Kidney capillary endothelial cell (primary cell): ENCODE data around the gene E2F2.

ENCODE experiments used
- DNase-seq: peaks from one replicate; pipeline ENCODE4 v3.0.0-alpha.2; 2018; ENCODE audit warnings: low spot score

The E2F2 gene, protein sequence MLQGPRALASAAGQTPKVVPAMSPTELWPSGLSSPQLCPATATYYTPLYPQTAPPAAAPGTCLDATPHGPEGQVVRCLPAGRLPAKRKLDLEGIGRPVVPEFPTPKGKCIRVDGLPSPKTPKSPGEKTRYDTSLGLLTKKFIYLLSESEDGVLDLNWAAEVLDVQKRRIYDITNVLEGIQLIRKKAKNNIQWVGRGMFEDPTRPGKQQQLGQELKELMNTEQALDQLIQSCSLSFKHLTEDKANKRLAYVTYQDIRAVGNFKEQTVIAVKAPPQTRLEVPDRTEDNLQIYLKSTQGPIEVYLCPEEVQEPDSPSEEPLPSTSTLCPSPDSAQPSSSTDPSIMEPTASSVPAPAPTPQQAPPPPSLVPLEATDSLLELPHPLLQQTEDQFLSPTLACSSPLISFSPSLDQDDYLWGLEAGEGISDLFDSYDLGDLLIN

DNA sequence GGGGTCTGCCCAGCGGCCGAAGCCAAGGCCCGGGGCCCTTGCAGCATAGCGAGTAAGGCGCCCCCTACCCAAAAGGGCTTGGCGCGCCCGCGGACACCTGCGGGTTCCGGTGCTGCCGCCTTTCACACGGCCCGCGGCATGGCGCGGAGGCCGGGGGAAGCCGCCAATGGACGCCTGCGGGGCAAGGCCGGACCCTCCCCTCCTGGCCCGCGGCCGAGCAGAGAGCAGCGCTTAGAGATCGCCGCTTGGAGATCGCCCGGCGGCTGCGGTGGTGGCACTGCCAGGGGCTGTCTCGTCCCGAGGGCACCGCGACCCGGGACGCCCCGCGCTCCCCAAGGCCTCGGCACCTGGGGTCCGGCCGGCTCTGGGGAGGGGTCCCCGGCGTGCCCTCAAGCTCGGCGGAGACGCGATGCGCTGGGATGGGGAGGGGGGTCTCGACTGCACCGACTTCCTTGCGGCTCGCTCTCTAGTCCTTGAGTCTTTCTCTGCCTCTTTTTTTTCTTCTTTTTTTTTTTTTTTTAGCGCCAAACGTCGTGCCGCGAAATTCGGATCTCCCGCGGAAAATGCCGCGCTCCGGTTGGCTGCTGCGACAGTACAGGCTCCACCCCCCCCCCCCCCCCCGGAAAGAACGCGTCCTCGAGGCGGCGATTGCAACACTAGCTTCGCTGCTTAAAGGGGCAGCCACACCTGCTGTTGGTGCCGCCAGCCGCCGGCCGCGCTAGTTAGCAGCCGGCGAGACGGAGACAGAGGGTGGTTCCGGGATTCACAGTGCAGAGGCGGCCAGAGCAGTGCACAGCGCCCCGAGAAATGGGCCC, at the start of gene E2F2:
Gene E2F2 (minus strand): TSS at position 487 of the 815 bp plus-strand sequence. CDS start 440 bp downstream, at position 47.
- peak; percentile 63 for DNase-seq

DNA sequence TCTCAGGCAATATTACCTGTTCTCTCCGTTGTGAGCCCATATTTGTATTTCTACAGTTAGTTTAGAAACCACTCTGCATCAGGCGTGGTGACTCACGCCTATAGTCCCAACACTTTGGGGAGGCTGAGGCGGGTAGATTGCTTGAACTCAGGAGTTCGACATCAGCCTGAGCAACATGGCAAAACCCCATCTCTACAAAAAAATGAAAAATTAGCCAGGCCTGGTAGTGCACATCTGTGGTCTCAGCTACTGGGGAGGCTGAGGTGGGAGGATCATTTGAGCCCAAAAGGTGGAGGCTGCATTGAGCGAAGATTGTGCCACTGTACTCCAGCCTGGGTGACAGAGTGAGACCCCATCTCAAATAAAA, 47.9 kb upstream of the E2F2 start:
- no peak for DNase-seq

DNA sequence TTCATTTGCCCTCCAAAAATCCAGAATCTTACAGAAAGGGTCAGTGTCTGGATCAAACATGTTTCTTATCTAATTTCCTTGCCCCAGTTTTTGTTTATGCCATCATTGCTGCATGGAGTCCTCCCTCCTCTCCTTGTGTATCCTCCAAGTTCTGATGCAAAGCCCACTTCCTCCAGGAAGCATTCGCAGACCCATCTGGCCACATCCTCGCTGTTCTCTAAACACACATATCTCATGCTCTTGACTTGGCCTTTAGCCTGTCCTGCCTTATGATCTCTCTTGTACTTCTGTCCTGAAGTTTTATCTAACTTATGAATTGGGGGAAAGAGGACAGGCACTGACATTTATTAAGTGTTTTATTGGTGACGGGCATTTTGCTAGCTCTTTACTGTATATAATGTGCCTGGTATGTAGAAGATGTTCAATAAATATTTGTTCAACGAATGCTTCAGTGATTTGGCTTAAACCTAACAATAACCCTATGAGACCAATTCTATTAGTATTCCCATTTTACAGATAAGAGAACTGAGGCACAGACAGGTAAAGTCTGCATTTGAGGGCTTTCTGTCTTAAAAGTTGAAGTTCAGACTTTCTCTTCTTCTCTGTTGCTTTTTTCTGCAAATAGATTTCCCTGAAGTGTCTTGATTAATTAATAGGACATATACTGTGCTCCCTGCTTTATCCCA, 47.4 kb upstream of the E2F2 start:
- DNase-seq = no peak

DNA sequence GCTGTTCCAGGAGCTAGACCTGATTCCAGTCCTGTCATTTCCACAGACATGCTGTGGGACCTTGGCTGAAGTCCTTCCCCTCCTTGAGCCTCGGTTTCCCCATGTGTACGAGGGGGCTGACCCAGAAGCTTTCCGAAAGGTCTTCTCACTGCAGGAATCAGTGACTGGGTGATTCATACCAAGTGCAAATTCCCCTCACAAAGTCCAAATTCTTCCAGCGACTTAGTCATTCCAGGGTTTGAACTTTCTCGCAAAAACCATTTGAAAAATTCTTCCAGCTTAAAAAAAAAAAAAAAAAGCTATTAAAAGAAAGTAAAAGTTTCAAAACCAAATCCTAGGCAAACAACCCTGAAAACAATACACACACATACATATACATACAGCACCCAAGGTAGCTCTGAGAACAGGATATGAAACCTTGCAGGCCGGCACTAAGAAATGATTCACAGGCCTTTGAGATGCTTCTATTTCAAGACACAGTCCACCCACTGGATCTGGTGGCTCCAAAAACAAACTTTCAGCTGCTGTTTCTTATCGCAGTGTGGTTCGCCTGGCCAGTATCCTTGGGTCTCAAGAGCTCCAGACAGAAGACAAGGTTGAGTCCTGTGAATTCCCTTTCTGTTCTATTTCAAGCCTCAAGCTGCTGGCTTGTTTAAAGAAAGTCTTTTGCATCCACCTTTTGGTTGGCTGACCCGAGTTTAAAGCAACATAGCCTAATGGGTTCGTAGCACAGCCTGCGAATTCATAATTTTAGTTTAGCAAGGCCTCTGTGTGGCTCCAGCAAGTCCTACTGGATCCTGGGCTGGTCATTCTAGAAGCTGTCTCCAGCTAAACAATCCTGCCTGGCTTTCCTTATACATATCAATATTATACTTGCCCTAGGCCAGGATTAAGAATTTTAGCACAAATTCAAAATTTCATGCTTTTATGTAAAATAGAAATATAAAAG, 46.3 kb upstream of the E2F2 start:
- peak; percentile 94 for DNase-seq

DNA sequence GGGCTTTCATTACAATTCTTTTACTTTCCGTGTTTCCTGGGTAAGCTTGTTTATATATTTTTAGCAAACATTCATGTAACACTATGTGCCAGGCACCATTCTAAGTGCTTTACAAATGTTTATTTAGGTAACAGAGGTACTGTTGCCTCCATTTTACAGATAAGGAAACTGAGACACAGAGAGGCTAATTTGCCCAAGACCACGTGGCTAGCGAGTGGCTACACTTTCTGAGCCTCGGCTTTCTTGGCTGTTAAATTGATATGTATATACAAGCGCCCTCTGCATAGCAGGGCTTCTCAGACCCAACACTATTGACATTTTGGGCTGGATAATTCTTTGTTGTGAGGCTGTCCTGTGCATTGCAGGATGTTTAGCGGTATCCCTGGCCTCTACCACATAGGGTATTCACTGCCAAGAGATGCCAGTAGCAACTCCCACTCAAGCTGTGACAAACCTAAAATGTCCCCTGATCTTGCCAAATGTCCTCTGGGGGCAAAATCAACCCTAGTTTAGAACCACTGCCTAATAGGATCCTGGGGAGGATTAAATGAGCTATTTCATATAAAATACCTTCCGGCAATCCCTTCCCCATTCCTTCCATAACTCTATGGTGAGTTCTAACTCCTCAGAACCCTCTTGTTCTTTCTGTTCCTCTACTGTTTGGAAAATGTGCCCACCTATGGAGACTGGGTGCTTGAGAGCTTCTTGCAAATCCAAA, 45.5 kb upstream of the E2F2 start:
- no peak for DNase-seq

DNA sequence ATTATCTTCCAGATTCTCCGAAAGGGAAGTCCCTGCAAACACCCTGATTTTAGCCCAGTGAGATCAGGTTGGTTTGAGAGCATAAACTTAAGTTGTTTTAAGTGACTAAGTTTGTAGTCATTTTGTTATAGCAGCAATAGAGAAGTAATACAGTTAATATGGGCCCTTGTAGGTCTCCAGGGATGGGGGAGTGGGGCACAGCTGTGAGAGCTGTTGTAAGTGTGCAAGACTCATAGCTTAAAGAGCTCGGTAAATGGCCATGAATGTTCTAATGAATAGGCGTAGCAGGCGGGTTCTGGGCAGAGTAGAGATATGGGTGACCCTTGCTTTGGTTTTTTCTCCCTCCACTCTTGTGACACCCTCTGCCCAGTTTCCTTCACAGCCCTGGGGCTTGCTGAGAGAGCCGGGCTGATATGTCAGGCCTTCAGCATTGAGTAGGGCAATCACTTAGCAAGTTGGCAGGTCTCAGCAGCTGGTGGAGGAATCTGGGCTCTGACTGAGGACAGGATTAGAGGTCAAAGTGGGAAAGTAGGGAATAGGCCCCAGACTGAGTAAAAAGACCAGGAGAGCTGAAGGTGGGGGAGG, 44.3 kb upstream of the E2F2 start:
- DNase-seq = no peak

DNA sequence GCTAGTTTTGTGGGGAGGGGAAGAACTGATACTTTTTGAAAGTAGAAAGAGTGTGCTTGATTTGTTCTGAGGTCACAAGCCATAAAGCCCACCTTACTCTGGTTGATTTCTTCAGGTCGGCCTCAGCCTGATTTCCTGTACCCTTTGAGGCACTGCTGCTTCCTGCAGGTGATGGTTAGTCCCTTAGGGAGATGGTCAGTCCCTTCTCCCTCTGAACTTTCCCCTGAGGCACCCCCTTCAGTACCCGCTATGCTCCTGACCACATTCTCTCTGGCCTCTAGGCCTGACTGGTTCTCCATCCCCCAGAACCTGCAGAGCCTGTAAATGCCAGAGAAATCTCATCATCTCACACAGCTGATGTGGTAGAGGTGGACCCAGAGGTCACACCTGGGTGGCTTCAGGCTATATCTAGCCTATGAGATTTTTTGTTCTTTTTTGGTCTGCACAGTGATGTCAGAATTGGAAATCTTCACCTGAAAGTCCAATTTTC, 43.3 kb upstream of the E2F2 start:
- no peak for DNase-seq

DNA sequence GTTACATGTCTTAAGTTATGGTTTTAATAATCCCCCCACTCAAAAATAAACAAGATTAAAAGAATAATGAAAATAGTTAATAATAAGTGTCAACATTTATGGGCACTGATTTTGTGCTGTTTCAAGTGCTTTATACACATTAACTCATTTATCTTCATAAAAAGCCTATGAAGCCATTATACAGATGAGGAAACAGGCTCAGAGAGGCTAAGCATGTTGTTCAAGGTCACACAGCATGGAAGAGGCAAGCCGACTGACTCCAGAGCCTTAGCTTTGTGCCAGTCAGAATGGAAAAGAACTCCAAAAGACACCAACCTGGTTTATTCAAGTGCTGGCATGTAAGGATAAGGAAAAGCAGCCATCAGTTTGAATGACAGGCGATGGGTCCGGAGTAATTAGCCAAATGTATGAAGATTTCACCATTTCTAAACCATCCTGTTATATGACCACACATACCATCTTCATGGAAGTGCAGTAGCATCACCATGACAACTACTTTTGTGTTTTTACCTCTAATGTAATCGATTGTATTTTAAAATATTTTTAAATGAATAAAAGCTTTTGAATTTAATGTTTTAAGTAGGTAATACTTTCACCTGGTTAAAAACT, 42.6 kb upstream of the E2F2 start:
- DNase-seq = no peak

DNA sequence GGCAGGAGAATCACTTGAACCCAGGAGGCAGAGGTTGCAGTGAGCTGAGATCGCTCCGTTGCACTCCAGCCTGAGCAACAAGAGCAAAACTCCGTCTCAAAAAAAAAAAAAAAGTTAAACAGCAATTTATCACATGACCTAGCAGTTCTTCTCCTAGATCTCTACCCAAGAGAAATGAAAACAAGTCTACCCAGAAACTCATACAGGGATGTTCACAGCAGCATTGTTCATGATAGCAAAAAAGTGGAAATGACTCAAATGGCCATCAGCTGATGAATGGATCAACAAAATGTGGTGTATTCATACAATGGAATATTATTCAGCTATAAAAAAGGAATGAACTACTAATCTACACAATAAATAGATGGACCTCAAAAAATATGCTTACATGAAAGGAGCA, 40.4 kb upstream of the E2F2 start:
- DNase-seq = no peak

DNA sequence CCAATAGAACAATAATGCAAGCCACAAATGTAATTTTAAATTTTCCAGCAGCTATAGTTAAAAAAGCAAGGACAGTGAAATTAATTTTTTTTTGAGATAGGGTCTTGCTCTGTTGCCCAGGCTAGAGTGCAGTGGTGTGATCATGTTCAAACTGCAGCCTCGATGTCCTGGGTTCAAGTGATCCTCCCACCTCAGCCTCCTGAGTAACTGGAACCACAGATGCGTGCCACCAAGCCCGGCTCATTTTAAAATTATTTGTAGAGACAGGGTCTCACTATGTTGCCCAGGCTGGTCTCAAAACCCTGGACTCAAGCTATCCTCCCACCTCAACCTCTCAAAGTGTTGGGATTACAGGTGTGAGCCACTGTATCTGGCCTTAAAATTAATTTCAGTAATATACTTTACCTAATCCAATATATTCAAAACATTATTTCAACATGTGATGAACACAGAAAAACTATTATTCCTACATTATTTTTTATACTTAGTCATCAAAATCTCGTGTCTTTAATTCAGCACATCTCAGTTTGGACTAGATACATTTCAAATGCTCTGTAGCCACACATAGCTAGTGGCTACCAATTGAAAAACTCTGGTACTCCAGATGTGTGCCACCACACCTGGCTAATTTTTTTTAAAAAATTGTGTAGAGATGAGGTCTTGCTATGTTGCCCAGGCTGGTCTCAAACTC, 39.1 kb upstream of the E2F2 start:
- DNase-seq = no peak

DNA sequence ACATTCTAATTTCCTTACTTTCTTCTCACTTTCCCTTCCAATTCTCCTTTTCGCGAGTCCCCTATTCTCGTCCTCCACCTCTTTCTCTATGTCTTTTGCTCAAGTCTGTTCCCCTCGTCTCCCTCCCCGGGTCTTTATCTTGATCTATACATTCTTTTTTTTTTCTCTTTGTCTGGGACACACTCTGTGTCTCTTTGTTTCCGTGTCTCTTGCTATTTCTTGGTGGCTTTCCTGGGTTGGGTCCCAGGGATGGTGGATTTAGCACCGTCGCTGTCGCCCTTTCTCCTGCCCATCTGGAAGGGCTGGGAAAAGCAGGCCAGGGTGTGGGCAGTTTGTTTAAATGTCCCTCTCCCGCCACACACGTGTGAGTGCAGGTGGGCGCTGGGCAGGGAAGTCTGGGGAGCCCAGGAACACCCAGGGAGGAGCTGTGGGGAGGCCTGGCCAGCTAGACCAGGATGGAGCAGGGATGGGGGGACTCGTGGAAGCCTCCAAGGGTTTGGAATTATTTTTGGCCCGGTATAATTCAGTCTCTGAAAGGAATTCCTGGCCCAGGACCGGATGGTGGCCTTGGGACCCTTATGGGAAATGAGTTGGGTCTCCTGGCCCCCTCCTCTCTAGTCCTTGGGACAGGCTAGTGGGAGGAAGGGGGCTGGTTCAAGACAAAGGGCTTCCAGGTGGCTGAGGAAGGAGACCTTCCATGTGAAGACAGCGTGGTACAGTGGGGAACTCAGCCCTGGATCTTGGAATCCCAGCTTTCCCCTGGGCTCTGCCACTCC, 37.8 kb upstream of the E2F2 start:
- no peak for DNase-seq

DNA sequence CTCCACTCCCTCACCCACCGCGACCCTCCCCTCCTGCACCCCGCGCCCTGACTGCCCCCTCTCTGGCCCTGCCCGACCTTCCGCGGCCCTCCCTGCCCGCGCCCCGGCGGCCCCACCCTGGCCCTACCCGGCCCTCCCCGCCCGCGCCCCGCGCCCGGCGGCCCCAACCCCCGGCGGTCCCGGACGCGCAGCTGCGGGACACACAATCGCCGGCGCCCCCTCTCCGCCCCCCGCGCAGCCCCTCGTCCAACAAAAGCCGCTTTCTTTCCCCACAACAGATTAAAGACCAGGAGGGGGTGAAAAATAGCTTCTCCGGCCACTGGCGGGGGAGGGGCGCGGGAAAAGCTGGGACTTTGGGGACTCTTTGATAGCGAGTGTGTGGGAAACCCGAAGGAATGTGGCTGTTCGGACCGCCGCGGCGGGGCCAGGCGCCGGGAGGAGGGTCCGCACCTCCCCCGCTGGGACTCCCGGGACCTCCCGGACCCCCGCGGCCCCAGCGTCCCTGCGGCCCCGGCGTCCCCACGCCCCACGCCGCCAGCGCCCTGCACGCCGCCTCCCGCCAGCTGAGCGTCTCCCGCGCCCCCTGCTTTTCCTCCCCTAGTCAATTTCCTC, 37.1 kb upstream of the E2F2 start:
- no peak for DNase-seq

DNA sequence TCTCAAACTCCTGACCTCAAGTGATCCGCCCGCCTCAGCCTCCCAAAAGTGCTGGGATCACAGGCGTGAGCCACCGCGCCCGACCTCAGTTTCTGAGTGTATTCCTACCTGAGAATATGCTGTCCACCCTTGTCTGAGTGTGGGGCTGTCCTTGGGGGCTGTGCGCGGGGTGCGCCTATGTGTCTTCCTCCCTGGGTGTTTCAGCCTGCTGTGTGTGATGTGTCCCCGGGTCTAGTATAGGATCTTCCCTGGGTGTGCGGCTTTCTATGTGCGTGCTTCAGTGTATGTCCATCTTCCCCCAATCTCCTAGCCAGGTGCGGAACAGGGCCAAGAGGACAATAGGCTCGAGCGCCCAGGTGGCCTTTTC, 36.6 kb upstream of the E2F2 start:
- DNase-seq = no peak

DNA sequence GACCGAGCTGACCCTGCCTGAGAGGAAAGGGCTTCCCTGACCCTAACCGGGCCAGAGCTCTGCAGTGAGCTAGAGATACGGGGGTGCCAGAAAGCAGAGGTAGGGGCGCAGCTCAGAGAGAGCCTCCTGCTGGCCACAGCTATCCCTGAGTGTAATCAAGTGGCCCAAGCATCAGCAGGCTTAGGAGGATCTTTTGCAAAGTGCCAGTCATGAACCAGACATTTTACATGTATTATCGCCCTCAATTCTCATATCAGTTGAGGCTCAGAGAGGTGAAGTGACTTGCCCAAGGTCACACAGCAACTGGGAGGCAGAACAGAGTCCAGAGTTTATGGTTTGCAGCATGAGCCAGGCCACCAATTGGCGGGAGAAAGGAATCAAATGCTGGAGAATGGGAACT, 35.3 kb upstream of the E2F2 start:
- no peak for DNase-seq

DNA sequence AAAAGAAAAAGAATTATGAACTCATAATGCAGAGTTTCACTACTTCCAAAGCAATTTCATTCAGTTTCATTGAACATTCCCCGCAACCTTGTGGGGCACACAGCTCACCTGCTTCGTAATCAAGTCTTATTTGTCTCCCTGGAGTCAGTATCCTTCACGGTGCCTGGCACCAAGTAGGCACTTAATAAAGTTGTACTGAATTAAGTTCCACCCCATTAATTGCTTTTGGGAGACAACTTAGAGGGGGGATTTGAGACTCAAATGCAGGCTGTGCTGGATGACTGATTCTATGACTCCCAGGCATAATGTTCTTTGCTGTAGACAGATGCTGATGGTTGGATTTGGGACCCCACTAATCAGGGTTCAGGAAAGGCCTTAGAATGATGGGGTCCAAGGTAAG, 34.7 kb upstream of the E2F2 start:
- DNase-seq = no peak

DNA sequence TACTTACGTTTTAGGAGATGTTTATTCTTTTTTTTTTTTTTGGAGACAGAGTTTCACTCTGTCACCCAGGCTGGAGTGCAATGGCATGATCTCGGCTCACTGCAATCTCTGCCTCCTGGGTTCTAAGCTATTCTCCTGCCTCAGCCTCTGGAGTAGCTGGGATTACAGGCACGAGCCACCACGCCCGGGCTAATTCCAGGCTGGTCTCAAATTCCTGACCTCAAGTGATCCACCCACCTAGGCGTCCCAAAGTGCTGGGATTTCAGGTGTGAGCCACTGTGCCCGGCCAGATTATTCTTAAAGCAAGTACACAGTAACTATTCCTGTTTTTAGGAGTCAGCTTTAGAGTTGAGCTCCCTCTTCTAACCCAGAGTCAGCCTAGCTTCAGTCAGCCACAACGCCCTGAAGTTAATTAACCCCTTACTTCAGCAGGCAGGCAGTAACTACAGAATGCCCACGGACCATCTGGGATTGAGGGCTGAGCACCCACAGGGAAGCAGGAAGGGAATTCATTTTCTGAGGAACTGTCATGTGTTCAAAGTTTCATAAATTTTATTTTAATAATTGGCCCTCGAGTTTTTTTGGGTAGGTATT, 33.6 kb upstream of the E2F2 start:
- DNase-seq = no peak

DNA sequence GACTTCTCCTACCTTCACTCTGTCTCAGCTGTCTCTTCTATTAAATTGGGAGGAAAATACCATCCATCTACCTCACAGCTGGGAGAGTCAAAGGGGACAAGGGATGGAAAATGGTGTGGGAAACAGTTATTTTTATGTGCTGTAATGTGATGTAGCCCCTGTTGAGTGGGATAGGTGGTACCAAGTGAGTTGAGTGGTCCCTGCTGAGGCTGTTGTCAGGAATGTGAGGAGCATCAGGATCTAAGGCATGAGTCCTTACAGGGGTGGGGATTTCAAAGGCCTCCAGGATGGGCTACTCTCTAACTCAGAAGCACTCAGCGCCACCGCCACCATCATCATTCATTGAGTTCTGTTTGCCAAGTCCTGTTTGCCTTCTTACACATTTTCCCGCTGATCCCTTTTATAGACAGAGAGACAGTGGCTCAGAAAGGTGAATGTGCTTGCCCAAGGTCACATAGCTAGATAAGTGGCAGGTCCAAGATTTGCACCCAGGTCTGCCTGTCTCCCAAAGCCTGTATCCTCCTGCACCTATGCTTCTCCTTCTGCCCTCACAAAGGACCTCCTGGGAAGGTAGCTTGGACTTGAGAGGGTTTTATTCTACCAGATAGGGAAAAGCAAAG, 32.8 kb upstream of the E2F2 start:
- no peak for DNase-seq
